Right lobe of liver (tissue), 4 donors: Measurements from ENCODE around the gene BUD13.

Experiments used
- POLR2A ChIP-seq: fragments of 450-650 bp; IDR thresholded peaks from one replicate; pipeline ENCODE4 v1.6.1; 2017; ENCODE audit warnings: antibody characterized with exemption, mild to moderate bottlenecking
- TF ChIP-seq, protein P1 (sequence below), 4 donors: fragments of 200-600 bp in 3 of 4; fragments of 450-650 bp in 1 of 4; IDR thresholded peaks; one replicate each; pipeline versions ENCODE4 v1.5.1 to v1.8.0; 2016 to 2022; ENCODE audit warnings: antibody characterized with exemption in 4 of 4, mild to moderate bottlenecking in 2 of 4
- donor health status: DM: no; HTN: no; CAD: no.
- donor health status: DM: no; HTN: no; CAD: no.
- donor health status: DM: no; HTN: yes; CAD: no.

DNA sequence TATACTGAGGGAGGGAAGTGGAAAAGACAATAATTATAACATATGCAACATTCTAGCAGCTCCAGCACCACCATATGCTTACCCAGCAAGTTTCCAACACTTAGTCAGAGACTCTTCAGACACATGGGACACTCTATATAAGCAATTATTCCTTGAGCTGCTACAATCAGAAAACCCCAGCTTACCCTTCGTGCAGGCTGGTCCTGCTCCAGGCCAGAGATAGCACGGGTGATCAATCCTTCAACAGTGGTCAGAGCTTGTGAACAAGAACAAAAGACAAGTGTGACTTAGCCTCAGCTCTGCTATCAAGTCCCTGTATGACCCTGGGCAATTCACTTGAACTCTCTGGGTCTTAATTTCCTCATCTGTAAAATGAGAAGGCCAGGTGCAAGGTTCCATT is 13.5 kb upstream of the BUD13 start:
- TF ChIP-seq, protein P1, sequence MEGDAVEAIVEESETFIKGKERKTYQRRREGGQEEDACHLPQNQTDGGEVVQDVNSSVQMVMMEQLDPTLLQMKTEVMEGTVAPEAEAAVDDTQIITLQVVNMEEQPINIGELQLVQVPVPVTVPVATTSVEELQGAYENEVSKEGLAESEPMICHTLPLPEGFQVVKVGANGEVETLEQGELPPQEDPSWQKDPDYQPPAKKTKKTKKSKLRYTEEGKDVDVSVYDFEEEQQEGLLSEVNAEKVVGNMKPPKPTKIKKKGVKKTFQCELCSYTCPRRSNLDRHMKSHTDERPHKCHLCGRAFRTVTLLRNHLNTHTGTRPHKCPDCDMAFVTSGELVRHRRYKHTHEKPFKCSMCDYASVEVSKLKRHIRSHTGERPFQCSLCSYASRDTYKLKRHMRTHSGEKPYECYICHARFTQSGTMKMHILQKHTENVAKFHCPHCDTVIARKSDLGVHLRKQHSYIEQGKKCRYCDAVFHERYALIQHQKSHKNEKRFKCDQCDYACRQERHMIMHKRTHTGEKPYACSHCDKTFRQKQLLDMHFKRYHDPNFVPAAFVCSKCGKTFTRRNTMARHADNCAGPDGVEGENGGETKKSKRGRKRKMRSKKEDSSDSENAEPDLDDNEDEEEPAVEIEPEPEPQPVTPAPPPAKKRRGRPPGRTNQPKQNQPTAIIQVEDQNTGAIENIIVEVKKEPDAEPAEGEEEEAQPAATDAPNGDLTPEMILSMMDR (IDR thresholded peaks at IDR 0.05) = no peak
- TF ChIP-seq POLR2A = no peak
